Thoracic aorta (tissue), 2 donors: ENCODE measurements around the gene COL15A1. TPM values are rescaled to one million over a fixed set of nuclear protein-coding genes. Genes with fewer than 3 reads are reported as not detected.
A peak's percentile ranks its signal among the peaks of the same experiment; 100 is the strongest.

Experiments used
- ATAC-seq: fragments of 150-250 bp; one replicate; pipeline ENCODE4 v1.8.0; 2017; ENCODE audit warnings: low read depth; ENCODE audit not compliant: insufficient number of reproducible peaks, low FRiP score
- DNase-seq: peaks from one replicate; pipeline ENCODE4 v3.0.0-alpha.2; 2020; ENCODE audit warnings: low spot score
- H3K27ac ChIP-seq, 2 donors: fragments of 200-600 bp; sonication (generic); 1 replicate in 1 of 2; 2 replicates in 1 of 2; pipeline ENCODE4 v1.5.1; 2016; ENCODE audit warnings: mild to moderate bottlenecking in 2 of 2, moderate library complexity in 2 of 2
- H3K27me3 ChIP-seq: fragments of 200-600 bp; sonication (generic); replicated peaks from 2 replicates; pipeline ENCODE4 v1.6.0; 2016; ENCODE audit warnings: mild to moderate bottlenecking; ENCODE audit not compliant: insufficient read depth
- H3K36me3 ChIP-seq: fragments of 200-600 bp; sonication (generic); one replicate; pipeline ENCODE4 v1.5.1; 2016
- H3K4me1 ChIP-seq, 2 donors: fragments of 200-600 bp; sonication (generic); 1 replicate in 1 of 2; 2 replicates in 1 of 2; pipeline versions ENCODE4 v1.5.1 to v1.6.0; 2016; ENCODE audit warnings: low read depth in 2 of 2, mild to moderate bottlenecking in 1 of 2; ENCODE audit not compliant: control insufficient read depth in 1 of 2
- H3K4me3 ChIP-seq: fragments of 200-600 bp; sonication (generic); 2 replicates; pipeline ENCODE4 v1.5.1; 2016; ENCODE audit warnings: mild to moderate bottlenecking
- H3K9me3 ChIP-seq: fragments of 200-600 bp; sonication (generic); 2 replicates; pipeline ENCODE4 v1.5.1; 2016
- total RNA-seq, 2 donors: library from RNA; depleted of rRNA; stranded (reverse); fragments of >200 nt; gene quantifications; one replicate each; pipeline versions ENCODE4 v1.1.0 to v1.2.3, GENCODE V29; 2016
- TF ChIP-seq, protein P1 (sequence below): fragments of 200-600 bp; sonication (generic); IDR thresholded peaks from one replicate; pipeline ENCODE4 v1.5.1; 2019; ENCODE audit warnings: antibody characterized with exemption

Gene COL15A1
- total RNA-seq, 2 donors from 2014 or later = 23.3 to 70.4 TPM

DNA sequence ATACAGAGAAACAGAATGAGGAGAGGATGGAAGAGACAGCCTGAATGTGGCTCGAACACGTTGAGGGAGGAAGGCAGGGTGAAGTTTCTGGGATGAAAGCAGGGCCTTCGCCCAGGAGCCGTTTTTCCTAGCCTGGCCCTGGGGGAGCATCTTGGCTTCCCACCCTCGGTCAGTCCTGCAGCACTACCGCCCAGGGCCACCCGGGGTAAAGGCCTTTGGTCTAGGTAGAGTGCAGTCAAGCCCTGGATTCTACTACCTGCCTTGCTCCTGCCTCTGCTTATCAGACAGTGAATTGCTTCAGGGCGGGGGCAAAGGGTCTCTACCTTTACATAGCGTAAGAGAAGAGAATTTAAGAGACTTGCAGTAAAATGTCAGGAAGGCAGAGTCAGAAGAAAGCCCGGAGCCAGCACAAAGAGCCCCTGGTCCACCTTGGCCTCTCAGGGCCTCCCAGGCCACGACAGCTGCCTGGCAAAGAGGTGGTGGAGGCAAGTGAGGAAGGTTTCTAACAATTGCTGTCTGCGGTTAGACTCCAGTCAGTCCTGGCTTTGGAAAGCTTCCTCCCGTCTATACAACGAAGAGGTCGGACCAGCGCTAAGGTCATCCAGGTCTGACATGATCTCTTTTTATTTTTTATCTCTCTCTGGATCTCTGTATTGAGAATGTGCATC, 17.9 kb downstream of the COL15A1 start:
- H3K36me3 ChIP-seq = no peaks in the 10 kb centered on the region
- no peak for ATAC-seq
- peaks cover 19 to 88% of the 10 kb centered on the region in 2 donors for H3K4me1 ChIP-seq
- no peaks in the 10 kb centered on the region for H3K27me3 ChIP-seq
- H3K9me3 ChIP-seq = no peaks in the 10 kb centered on the region
- DNase-seq = no peak
- TF ChIP-seq, protein P1, sequence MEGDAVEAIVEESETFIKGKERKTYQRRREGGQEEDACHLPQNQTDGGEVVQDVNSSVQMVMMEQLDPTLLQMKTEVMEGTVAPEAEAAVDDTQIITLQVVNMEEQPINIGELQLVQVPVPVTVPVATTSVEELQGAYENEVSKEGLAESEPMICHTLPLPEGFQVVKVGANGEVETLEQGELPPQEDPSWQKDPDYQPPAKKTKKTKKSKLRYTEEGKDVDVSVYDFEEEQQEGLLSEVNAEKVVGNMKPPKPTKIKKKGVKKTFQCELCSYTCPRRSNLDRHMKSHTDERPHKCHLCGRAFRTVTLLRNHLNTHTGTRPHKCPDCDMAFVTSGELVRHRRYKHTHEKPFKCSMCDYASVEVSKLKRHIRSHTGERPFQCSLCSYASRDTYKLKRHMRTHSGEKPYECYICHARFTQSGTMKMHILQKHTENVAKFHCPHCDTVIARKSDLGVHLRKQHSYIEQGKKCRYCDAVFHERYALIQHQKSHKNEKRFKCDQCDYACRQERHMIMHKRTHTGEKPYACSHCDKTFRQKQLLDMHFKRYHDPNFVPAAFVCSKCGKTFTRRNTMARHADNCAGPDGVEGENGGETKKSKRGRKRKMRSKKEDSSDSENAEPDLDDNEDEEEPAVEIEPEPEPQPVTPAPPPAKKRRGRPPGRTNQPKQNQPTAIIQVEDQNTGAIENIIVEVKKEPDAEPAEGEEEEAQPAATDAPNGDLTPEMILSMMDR = no peak
- no peak overlapping the region for H3K27ac ChIP-seq
- H3K4me3 ChIP-seq = no peak overlapping the region

DNA sequence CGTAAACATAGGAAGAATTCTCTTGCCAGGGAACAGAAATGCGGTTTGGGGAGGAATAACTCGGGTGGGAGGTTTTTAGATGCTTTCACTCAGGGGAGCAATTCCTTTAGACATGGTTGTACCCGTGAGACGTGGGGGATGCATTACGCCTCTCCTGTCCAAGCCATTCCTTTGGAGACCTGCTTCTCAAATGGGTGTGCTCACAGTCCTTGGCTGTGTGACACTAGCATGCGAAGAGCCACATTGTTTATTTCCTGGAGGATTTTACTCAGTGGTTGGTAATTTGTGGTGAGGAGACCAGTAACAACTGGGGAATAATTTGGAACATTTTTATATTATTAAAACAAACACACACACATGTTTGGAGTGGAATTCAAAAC, 18.5 kb downstream of the COL15A1 start:
- H3K27ac ChIP-seq = peak overlapping the region in 1 of 2 donors; percentile 46
- ATAC-seq = no peak

DNA sequence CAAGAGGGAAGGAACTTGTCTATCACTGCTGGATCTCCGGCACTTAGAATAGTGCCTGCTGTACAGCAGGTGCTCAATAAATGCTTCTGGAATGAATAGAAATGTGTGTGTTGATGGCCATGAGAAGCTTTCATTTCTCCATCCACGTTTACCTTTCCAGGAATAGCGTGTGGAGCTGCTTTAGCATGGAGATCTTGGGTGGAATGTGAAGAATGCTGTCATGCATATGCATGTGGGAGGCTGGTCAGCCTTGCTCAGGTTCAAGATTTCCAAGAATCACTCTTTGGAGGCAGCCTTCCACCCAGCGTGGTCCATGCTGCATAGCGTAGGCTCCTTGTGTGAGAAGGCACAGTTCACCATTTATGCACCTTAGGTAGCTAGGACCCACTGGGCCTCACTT, 19.2 kb downstream of the COL15A1 start:
- TF ChIP-seq, protein P1 = no peak
- peaks cover 17 to 88% of the 10 kb centered on the region in 2 donors for H3K4me1 ChIP-seq
- ATAC-seq = no peak

More for the DNA sequence above, 18.5 kb downstream of the COL15A1 start:
- Histone ChIP-seq H3K9me3 (no peaks in the 10 kb centered on the region), H3K36me3 (no peaks in the 10 kb centered on the region), H3K4me1 (peaks cover 19 to 88% of the 10 kb centered on the region in 2 donors), H3K4me3 (no peak overlapping the region), H3K27me3 (no peaks in the 10 kb centered on the region)
- TF ChIP-seq, protein P1 = no peak
- no peak for DNase-seq

DNA sequence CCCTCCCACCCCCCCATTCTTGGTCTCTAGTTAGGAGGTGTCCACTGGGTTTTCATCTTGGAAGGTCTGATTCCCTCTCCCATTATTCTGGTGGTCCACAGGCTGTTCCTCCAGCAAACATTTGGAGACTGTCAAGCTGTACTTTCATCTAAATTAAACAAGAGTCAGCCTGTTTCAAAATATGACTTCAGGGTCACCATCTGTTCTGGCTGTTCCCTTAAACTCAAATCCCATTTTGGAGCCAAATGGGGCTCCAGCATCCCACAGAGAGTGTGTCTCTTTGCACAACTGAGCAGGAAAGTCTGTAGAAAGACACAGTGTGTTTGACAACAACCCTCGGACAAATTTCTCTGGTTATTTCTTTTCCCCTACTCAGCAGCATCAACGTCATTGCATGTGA, 20.5 kb downstream of the COL15A1 start:
- H3K27me3 ChIP-seq = no peaks in the 10 kb centered on the region
- no peak overlapping the region for H3K4me3 ChIP-seq
- no peak for ATAC-seq
- H3K4me1 ChIP-seq = peaks cover 16 to 75% of the 10 kb centered on the region in 2 donors
- H3K27ac ChIP-seq = peak overlapping the region; percentile 68 to 85
- TF ChIP-seq, protein P1 = no peak
- H3K9me3 ChIP-seq = no peaks in the 10 kb centered on the region
- no peak for DNase-seq
- no peaks in the 10 kb centered on the region for H3K36me3 ChIP-seq

More for the DNA sequence above, 19.2 kb downstream of the COL15A1 start:
- Histone ChIP-seq H3K27ac (peak overlapping the region in 1 of 2 donors; percentile 46), H3K4me3 (no peak overlapping the region), H3K36me3 (no peaks in the 10 kb centered on the region), H3K27me3 (no peaks in the 10 kb centered on the region), H3K9me3 (no peaks in the 10 kb centered on the region)
- DNase-seq = no peak

DNA sequence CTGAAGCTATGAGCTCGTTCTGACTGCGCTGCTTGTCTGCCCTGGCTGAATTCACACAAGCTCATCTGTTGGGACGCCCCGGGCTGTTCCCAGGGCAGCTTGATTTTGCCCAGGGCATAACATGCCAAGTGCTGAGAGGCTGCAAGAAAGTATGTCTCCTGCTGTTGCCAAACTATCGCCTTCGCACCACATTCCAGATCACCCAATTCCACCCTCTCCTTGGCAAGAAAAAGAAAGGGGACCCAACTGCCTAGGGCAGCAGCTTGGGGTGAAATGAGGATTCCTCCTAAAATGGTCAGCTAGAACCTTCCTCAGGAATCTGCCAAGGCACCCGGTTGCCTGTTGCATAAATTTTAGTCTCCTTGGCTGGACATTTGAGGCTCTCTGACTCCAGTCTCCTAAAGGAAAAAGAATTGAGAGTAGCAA, 21.2 kb downstream of the COL15A1 start:
- Histone ChIP-seq H3K4me3 (peak overlapping the region; percentile 12), H3K9me3 (no peaks in the 10 kb centered on the region), H3K27ac (peak overlapping the region; percentile 68 to 85), H3K4me1 (peaks cover 16 to 67% of the 10 kb centered on the region in 2 donors), H3K36me3 (no peaks in the 10 kb centered on the region), H3K27me3 (no peaks in the 10 kb centered on the region)
- TF ChIP-seq, protein P1 = no peak
- no peak for DNase-seq
- peak; percentile 77 for ATAC-seq
